ENCODE results near the gene H3-3A. TPM values are rescaled to one million over a fixed set of nuclear protein-coding genes. Genes with fewer than 3 reads are reported as not detected.
"Not testable (repeated sequence)": the region's sequence is repeated elsewhere in the genome, so short reads cannot be mapped to it uniquely, and the experiment has no call there.

H3-3A gene
- total RNA-seq, 2 experiments from 2014 or later: 342 to 363 TPM

DNA sequence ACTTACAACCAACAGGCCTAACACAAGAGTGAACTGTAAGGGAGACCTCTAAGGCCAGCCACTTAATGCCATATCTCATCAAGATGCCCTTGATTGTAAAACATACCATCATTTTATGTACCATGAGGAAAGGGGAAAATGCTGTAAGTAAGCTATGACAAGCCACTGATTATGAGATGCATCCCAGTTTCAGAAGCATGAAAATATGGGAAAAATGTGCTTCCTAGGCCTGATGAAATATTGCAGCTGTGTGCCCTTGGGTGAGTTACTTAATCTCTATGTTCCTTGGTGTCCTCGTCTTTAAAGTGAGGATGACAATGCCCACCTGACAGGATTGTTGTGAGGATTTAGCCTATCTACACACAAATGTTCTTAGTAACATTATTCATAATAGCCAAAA is 28.9 kb downstream of the H3-3A start:
- H3K36me3 Mint-ChIP-seq: no peaks in the 10 kb centered on the region
- no peak for DNase-seq
- H3K27me3 Mint-ChIP-seq: no peaks in the 10 kb centered on the region
- H3K4me3 Mint-ChIP-seq: no peak overlapping the region
- no peaks in the 10 kb centered on the region for H3K4me1 Mint-ChIP-seq
- no peak overlapping the region for H3K27ac Mint-ChIP-seq
- H3K9me3 Mint-ChIP-seq: no peaks in the 10 kb centered on the region

DNA sequence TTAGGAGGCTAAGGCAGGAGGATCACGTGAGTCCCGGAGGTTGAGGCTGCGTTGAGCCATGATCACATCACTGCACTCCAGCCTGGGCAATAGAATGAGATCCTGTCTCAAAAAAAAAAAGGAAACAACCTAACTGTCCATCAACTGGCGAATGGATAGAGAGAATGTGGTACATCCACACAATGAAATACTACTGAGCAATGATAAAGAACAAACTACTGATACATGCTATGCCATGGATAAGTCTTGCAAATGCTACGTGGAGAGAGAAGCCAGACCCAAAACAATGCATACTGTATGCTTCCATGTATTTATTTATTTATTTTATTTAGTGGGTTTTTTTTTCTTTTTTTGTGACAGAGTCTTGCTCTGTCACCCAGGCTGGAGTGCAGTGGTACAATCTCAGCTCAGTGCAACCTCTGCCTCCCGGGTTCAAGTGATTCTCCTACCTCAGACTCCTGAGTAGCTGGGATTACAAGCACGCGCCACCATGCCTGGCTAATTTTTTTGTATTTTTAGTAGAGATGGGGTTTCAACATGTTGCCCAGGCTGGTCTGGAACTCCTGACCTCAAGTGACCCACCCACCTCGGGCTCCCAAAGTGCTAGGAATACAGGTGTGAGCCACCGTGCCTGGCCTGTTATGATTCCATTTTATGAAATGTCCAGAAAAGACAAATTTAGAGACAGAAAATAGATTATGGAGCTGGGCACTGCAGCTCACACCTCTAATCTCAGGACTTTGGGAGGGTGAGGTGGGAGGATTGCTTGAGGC is 29.7 kb downstream of the H3-3A start:
- not testable (repeated sequence) for H3K27ac Mint-ChIP-seq, H3K36me3 Mint-ChIP-seq, H3K27me3 Mint-ChIP-seq, DNase-seq, H3K9me3 Mint-ChIP-seq, H3K4me3 Mint-ChIP-seq, H3K4me1 Mint-ChIP-seq

DNA sequence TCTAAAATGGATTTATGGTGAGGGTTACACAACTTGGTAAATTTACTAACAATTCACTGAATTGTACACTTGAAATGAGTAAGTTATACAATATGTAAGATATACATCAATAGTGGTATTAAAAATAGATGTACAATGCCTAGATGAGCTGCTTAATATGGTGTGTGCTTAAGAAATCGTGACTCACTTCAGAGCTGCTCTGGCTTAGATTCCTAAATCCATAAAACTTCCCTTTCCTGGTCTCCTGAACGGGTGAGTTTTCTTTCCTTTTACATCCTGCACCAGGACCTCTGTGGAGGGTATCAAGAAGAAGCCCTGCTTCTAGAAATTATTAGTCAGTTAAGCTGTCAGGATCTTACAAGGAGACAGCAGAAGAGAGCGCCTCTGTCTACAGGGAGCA is 30.4 kb downstream of the H3-3A start:
- no peak overlapping the region for H3K4me3 Mint-ChIP-seq
- H3K4me1 Mint-ChIP-seq: no peaks in the 10 kb centered on the region
- no peak for DNase-seq
- no peaks in the 10 kb centered on the region for H3K9me3 Mint-ChIP-seq
- H3K27me3 Mint-ChIP-seq: no peaks in the 10 kb centered on the region
- no peak overlapping the region for H3K27ac Mint-ChIP-seq
- no peaks in the 10 kb centered on the region for H3K36me3 Mint-ChIP-seq

DNA sequence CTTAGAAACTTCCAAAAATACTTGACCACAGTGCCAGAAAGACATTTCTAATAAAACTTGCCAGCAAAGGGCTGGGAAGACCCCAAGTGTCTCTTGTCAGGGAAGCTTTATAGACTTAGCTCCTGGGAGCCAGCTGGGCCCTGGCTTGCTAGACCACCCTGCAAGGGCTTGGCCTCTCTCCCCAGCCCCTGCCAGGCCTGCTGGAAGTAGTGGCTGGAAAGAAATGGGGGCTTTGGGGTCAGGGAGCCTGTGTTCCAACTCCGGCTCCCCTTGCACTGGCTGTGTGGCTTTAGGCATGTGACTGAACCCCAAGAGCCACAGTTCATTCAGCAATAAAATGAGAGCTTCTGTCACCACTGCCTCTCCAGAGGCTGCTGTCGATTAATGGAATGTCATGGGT is 31.1 kb downstream of the H3-3A start:
- no peak for DNase-seq
- Mint-ChIP-seq H3K4me3 (no peak overlapping the region), H3K9me3 (no peaks in the 10 kb centered on the region), H3K27me3 (no peaks in the 10 kb centered on the region), H3K4me1 (no peaks in the 10 kb centered on the region), H3K27ac (no peak overlapping the region), H3K36me3 (no peaks in the 10 kb centered on the region)

DNA sequence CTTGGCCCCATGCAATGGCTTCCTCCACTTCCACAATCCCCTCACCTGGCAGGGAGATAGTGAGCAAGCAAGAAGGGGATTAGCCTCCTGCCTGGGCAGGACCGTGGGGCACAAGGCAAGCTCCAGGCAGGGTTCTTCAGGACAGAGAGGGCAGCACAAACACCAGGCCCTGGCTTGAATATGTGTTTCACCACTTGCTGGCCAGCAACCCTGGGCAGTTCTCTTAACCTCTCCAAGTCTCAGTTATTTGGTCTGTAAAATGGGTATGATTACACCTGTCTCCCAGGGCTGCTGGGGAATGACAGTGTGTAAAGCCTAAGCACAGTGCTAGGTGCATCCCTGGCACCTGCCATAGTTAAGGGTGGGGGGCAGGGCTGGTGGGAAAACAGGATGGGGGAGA is 31.9 kb downstream of the H3-3A start:
- no peak for DNase-seq
- Mint-ChIP-seq H3K4me1 (peaks cover 2% of the 10 kb centered on the region), H3K9me3 (no peaks in the 10 kb centered on the region), H3K36me3 (no peaks in the 10 kb centered on the region), H3K27ac (no peak overlapping the region), H3K4me3 (no peak overlapping the region), H3K27me3 (no peaks in the 10 kb centered on the region)

DNA sequence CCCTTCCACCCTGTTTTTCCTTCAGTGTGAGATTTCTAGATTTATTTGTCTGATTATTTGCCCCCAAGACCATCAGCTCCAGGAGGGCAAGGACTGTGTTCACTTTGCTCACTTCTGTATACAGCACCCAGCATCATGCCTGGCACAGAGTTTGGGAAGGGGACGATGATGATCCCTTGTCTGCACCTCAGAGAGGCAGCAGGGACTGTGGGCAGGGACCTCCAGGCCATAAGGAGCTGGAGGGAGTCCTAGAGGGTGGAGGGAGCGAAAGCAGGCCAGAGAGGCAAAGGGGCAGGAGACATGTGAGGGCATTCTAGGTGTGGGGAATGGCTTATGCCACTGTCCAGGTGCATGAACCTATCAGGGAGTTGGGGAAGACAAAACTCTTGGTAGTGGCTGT is 32.8 kb downstream of the H3-3A start:
- Mint-ChIP-seq H3K9me3 (no peaks in the 10 kb centered on the region), H3K27me3 (peaks cover 3% of the 10 kb centered on the region), H3K4me1 (peaks cover 9% of the 10 kb centered on the region), H3K4me3 (no peak overlapping the region), H3K36me3 (no peaks in the 10 kb centered on the region), H3K27ac (no peak overlapping the region)
- DNase-seq: no peak

DNA sequence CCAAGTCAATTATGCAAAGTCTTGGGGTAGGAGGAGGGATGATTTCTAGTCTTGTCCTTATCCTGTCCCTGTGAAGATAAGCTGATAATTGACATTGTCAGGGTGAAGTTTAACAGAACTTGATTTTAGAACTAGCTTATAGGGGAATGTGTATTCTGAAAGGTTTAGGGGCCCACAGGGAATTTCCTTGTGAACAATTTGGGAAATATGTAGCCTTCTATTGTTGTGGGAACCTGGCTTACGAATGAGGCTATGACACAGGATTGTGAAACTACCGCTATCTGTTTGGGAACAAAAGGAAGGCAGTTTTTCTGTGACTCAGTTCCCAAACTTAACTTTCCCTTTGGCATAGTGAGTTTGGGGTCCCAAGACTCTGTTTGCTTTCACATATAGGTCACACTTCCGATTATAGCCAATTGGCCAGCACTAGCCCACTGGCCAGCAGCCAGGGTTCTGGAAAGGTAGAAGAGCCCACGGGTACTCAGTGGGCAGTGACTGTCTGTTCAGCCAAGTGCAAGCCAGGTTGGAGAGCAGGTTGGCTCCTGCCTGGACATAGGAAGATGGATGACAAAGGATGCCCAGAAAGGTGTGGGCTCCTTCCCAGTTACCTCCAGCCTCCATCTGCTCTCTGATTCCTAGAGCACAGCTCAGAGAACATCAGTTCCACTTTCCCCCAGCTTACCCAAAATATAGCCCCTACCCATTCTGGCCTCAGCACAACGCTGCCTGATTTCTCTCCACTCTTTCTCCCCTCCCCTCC is 35.5 kb downstream of the H3-3A start:
- no peak overlapping the region for H3K4me3 Mint-ChIP-seq
- no peaks in the 10 kb centered on the region for H3K36me3 Mint-ChIP-seq
- no peak overlapping the region for H3K27ac Mint-ChIP-seq
- DNase-seq: no peak
- H3K27me3 Mint-ChIP-seq: peaks cover 3% of the 10 kb centered on the region
- H3K4me1 Mint-ChIP-seq: peaks cover 17% of the 10 kb centered on the region
- H3K9me3 Mint-ChIP-seq: no peaks in the 10 kb centered on the region

DNA sequence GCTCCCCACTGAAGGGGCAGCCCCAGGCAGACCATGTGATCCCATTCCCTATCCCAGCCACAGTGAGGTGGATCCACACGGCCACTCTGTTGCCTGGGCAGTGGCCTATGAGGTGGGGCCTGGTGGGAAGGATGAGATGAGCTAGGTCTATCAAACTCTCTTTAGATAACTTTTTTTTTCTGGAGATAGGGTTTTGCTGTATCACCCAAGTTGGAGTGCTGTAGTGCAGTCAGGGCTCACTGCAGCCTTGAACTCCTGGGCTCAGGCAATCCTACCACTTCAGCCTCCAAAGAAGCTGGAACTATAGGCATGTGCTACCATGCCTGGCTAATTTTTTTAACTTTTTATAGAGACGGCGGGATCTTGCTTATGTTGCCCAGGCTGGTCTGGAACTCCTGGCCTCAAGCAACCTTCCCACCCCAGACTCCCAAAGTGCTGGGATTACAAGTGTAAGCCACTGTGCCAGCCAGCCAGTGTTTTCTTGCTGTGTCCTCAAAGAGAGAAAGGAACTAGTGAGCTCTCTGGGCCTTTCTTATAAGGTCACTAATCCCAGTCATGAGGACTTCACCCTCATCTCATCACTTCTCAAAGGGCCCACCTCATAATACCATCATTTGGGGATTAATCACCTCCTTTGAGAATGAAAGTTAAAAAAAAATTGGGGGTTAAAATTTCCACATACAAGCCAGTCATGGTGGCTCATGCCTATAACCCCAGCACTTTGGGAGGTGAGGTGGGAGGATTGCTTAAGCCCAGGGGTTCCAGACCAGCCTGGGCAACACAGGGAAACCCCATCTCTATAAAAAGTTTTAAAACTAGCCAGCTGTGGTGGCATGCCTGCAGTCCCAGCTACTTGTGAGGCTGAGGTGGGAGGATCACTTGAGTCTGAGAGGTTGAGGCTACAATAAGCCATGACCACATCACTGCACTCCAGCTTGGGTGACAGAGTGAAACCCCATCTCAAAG is 36.6 kb downstream of the H3-3A start:
- Mint-ChIP-seq H3K4me1 (peaks cover 17% of the 10 kb centered on the region), H3K9me3 (no peaks in the 10 kb centered on the region), H3K27me3 (peaks cover 3% of the 10 kb centered on the region), H3K4me3 (no peak overlapping the region), H3K36me3 (no peaks in the 10 kb centered on the region), H3K27ac (no peak overlapping the region)
- no peak for DNase-seq

DNA sequence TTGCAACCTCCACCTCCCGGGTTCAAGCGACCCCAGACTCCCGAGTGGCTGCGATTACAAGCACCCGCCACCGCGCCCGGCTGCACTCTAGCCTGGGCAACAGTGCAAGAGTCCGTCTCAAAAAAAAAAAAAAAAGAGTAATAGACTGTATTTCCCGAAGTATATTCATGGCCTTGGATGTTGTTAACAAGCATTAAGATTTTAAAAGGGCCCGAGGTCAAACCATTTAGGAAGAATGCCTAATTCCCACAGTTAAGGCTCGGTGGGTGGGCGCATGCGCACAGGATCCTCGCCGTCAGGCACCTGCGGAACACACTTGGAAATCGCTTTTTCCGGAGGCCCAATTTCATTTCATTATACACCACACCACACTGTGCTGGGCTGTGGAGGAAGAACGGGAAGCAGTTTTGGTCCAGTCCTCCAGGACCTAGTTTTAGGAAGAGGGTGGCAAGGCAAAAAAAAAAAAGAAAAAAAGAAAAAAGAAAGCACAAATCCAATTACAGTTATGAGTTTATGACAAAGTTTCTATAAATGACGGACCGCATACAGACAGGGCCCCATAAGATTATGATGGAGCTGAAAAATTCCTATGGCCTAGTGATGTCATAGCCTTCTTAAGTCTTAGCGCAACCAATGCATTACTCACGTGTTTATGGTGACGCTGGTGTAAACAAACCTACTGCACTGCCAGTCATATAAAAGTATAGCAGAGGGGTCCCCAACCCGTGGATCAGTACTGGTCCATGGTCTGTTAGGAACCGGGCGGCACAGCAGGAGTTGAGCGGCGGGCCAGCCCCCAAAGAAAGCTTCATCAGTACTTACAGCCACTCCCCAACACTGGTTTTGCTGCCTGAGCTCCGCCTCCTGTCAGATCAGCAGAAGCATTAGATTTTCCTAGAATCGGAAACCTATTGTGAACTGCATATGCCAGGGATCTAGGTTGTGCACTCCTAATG is 38.2 kb downstream of the H3-3A start:
- H3K36me3 Mint-ChIP-seq: no peaks in the 10 kb centered on the region
- H3K4me1 Mint-ChIP-seq: peaks cover 17% of the 10 kb centered on the region
- H3K27ac Mint-ChIP-seq: peak overlapping the region; percentile 32
- no peaks in the 10 kb centered on the region for H3K9me3 Mint-ChIP-seq
- DNase-seq: peak; percentile 31
- H3K4me3 Mint-ChIP-seq: peak overlapping the region; percentile 81
- H3K27me3 Mint-ChIP-seq: peaks cover 3% of the 10 kb centered on the region

DNA sequence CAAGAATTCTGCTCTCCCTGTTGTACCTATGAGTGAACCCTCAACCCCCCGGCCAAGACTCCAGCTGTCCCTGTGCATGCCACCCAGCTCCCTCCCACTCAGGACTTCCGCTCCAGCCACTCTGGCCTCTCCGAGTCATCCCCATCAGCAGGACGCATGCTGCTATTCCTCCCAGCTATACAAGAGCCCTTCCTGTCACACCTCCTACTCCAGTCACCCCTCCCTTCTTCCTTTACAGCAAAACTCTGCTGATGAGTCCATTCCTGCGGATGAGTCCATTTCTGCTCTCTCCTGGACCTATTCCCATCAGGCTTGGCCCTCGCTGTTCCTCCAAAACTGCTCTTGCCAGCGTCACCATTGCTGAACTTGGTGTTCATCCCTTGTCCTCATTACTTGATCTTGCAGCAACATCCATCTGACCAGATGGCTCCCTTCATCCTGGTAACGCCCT is 42.2 kb downstream of the H3-3A start:
- no peak for DNase-seq
- H3K9me3 Mint-ChIP-seq: no peaks in the 10 kb centered on the region
- peaks cover 3% of the 10 kb centered on the region for H3K27me3 Mint-ChIP-seq
- H3K27ac Mint-ChIP-seq: no peak overlapping the region
- H3K36me3 Mint-ChIP-seq: no peaks in the 10 kb centered on the region
- H3K4me3 Mint-ChIP-seq: no peak overlapping the region
- H3K4me1 Mint-ChIP-seq: peaks cover 25% of the 10 kb centered on the region

DNA sequence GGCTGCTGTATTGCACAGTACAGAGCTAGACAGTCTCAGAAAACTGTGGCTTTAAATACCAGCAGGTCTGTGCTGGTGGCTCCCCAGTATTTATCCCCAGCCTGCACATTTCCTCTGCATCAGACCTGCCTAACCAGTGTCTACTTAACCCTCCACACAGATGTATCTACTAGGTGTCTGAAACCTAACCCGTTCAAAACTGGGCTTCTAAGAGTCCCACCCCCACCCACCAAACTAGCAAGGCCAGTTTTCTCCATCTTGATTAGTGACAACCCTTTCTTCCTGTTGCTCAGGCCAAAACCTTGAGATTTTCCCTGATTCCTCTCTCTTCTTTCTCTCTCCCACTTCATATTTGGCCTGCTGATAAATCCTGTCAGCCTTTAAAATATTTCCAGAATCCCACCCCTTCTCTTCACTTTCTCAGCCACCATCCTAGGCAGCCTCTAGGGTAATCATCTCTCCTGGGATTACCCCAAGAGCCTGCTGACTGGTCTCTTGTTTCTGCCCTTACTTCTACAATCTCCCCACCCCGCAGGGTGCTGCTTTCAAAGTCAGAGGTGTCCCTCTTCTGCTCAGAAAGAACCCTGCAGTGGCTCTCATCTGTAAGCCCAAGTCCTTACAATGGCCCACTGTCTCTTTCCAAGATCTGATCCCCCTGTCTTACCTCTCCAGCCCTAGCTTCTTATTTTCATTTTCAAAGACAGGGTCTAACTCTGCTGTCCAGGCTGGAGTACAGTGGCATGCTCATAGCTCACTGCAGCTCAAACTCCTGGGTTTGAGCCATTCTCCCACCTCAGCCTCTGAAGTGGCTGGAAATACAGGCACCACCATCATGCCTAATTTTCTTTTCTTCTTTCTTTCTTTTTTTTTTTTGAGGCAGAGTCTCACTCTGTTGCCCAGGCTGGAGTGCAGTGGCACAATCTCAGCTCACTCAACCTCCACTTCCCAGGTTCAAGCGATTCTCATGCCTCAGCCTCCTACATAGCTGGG is 45.2 kb downstream of the H3-3A start:
- no peak overlapping the region for H3K4me3 Mint-ChIP-seq
- H3K4me1 Mint-ChIP-seq: peaks cover 22% of the 10 kb centered on the region
- H3K9me3 Mint-ChIP-seq: no peaks in the 10 kb centered on the region
- no peak for DNase-seq
- H3K27me3 Mint-ChIP-seq: no peaks in the 10 kb centered on the region
- H3K27ac Mint-ChIP-seq: no peak overlapping the region
- no peaks in the 10 kb centered on the region for H3K36me3 Mint-ChIP-seq

DNA sequence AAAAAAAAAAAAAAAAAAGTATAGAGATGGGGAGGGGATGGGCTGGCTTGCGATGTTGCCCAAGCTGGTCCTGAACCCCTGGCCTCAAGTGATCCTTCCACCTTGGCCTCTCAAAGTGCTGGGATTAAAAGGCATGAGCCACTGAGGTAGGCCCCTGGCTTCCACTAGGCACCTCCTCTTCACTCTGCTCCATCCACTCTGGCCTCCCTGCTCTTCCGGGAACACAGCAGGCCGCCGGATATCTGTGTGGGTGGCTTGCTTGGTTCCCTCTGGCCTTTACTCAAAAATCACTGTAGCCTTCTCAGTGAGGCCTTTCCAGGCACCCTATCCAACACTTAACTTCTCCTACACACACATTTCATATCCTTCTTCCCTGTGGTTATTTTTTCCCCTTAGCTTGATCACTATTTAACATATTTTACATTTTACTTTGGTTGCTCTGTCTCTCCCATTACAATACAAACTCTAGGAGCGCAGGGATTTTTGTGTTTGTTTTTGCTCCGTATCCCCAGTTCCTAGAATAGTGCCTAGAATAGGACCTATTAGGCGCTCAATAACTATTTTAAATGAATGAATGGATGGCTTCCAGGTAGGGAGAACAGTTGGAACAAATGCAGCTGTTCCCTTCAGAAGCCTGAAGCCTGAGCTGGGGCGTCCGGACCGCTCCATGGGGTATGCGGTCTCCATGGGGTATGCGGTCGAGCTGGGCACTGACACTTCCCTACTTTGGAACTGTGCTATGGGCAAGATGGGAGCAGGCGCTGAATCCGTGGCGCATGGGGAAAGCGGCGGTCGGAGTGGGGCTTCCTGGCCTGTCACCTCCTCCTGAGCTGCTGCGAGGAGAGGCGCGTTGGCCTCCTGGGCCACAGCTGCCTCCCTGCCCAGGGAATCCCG is 46.7 kb downstream of the H3-3A start:
- no peaks in the 10 kb centered on the region for H3K9me3 Mint-ChIP-seq
- peaks cover 22% of the 10 kb centered on the region for H3K4me1 Mint-ChIP-seq
- no peak for DNase-seq
- no peaks in the 10 kb centered on the region for H3K36me3 Mint-ChIP-seq
- H3K27ac Mint-ChIP-seq: peak overlapping the region; percentile 83
- no peaks in the 10 kb centered on the region for H3K27me3 Mint-ChIP-seq
- peak overlapping the region; percentile 86 for H3K4me3 Mint-ChIP-seq
